GM19025 (cell line): ENCODE measurements around the gene CLIC5.
"Not testable (repeated sequence)": the region's sequence is repeated elsewhere in the genome, so short reads cannot be mapped to it uniquely, and the experiment has no call there.

Experiments
- ATAC-seq: cut with Tn5 transposase; IDR thresholded peaks from one replicate; pipeline ENCODE4 v1.9.1; 2021; ENCODE audit warnings: mild to moderate bottlenecking, low read depth, moderate library complexity; ENCODE audit not compliant: unreplicated experiment

CLIC5 gene

DNA sequence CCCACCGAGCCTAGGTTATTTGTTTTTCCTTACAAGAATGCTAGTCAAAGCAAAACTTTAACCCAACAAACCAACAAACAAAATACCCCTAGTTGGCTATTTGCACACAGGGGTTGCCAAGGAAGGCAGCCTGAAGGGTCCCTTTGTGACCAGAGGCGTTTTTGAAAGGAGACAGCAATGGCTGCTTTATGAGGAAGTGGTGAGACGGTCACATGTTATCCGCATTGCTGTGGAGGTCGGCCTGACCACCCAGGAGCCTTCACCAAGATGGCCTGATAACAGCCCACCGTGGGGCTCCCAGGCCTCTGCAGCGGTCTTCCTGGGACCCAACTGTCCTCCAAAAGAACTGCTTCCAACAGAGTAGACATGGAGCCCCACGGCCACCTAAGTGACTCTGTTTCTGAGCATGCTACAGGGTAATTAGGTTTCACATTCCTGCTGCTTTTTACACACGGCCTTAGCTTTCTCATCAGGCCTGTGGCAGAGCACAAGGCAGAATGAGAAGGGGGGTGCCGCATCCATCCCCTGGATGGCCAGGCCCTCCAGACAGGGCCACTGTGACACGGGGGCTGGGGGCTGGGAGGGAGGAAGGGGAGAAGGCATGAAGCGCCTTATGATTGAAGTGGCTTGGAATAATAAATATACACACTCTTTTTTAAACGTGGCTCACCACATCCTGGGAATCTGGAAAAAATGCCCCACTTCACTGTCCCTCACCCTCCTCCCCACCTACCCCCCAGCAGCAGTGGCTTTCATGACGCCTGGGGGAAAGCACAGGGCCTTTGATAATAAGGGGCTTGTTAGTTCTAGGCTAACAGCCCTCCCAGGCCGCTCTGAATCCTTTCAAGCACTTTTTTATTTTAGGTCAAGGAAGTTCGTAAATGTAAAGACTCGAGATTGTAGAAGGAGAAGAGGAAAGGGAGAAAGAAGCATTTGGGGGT lies 86.0 kb downstream of the CLIC5 start:
- ATAC-seq = no peak

DNA sequence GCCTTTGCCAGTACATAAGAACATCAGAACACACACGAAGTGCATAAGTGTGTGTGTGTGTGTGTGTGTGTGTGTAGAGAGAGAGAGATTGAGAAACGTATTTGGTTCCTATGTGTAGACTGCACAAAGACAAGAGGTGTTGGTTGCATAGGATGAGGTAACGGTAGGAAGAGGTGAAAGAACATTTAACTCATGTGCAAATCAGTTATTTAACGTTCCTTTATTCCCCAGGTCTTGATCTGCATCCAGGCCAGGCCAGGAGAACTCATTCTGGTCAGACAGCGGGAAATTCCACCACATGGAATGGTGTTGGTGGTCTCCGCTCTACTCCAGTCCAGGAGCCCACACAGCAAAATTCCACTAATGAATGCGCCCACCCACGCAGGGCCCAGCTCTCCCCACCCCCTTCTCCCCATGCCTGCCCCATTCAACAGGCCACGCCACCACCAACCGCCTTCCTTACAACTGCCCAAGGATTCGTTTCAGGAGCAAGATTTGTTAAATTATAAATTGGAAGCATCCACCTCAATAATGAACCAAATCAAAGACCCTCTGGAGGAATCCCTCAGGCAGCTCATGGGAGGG lies 86.8 kb downstream of the CLIC5 start:
- no peak for ATAC-seq

DNA sequence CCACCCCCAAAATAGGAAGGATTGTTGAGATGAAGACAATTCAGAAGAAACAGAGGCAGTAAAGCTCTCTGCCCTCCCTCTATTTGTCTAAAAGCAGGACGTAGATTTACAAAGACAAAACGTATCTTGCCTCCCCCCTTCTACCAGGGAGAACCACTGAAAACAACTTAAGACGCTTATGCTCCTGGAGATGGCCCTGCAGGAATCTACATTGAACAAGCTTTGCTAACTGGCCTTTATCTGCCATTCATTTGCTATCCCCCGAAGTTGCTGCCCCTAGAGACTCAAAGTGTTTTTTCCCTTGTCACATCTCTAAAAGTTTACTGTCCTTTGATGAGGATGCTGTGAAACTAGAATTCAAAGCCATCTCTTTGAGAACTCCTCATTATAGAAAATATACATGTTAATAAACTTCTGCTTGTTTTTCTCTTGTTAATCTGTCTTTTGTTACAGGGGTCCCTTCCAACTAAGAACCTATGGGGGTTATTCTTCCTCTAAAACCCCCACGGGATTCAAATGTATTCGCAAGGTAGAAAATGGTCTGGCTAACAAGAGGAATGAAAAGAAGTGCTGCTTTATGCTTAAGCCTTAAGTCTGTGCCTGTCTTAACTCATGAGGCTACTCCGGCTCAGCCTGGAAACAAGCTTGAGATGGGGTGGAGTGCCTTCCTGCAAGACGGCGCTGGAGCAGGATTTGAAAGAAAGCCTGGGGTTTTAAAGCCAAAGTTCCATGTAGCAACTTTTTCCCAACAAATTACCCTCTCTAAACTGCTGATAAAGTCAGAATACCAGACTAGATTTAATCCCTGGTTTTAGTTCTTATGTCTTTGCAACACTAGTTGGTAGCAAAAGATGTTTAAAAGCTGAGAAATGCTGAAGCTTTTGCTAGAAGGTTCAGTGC lies 88.0 kb downstream of the CLIC5 start:
- ATAC-seq = no peak

DNA sequence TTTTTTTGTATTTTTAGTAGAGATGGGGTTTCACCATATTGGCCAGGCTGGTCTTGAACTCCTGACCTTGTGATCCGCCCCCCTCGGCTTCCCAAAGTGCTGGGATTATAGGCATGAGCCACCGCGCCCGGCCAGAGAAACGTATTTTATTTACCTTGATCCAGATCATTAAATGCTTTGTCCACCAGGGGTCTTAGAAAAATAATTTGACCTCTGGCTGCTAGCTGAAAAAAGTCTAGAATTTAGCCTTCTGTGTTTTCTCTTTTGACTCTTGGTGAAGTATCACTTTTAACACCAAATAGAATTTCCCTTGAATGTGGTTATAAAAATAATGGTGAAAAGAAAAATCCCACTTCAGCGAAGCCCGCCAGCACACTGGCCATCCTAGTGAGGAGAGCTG lies 89.2 kb downstream of the CLIC5 start:
- ATAC-seq = not testable (repeated sequence)

DNA sequence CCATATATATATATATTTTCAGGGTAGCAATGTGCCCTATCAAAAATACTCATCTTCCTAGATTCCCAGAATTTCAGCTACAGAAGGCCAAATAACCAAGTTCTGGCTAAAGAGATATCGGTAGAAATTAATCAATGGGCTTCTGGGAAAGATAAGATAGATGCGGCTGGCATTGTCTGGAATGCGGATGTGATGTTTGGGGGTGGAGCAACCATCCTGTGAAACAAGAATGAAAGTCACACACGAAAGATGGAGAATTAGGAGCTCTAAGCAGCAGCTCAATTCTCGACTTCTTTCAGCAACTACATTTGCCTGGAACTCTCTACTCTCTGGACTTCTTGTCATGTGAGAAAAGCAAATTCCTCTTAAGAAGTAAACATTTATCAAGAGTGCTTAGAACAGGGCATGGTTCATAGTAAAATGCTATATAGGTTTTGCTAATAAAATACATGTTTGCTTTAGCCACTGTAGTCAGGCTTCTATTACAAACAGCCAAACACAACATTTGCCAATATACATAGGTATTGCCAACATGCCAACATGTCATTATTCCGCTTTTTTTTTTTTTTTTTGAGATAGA lies 90.8 kb downstream of the CLIC5 start:
- ATAC-seq = no peak

- peak; percentile 53 for ATAC-seq
Observed at GRCh38 chr6:45923831-45924391, 91.7 kb downstream of the CLIC5 start.

GRCh38 chr6:45922728-45923351 lies 92.8 kb downstream of the CLIC5 start:
- ATAC-seq = no peak

- no peak for ATAC-seq
Observed at GRCh38 chr6:45921691-45922281, 93.9 kb downstream of the CLIC5 start.

- ATAC-seq = peak; percentile 53
Observed at GRCh38 chr6:45920819-45921511, 94.7 kb downstream of the CLIC5 start.

DNA sequence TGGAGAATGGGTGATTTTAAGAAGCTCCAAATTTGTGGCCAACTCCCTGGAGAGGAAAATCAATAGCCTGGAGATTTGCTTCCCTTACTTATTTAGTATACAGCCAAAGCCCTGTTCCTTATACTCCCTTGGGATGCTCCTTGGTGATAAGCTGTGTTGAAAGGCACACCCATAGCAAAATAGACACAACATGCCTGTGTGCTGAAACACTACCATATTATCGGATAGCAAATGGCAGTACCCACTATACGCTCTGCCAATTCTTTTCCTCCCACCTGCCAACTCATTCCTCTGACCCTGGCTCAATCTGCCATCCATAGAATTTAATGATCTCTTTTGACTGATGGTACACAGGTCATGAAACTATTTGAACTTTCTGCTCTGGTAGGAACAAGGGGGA lies 98.2 kb downstream of the CLIC5 start:
- no peak for ATAC-seq

- ATAC-seq = no peak
Observed at GRCh38 chr6:45916692-45917091, 99.0 kb downstream of the CLIC5 start.

DNA sequence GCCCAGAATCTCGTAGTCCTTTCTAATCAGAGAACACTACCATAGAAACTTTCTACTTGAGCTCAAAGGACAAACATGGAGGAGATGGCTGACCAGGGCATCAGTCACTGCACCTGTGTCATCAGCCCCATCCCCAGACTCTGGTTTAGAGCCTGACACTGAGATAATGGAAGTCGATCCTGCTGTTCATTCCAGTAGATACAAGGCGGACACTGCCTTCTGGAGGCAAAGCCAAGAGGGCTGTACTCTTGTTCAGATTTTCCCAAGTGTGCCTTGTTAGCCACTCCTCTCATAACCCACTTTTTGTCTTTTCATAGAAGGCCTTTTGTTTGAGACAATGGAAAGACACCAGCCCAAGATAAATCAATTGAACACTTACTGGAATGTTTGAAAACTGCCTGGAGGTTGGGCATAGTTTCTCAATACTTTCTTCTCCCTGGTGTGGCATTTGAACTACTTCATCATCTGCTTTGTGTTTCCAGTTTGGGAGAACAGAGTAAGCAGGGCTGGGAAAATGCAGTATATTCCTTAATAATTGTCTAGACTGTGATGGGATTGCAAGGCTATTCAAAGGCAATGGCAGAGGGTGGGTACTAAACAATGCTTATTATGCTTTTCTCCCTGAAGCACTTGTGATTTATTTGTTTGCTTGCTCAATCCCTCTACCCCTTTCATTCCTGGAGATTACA lies 99.7 kb downstream of the CLIC5 start:
- ATAC-seq = no peak

GRCh38 chr6:45911691-45912090 lies 104.0 kb downstream of the CLIC5 start:
- ATAC-seq = no peak

DNA sequence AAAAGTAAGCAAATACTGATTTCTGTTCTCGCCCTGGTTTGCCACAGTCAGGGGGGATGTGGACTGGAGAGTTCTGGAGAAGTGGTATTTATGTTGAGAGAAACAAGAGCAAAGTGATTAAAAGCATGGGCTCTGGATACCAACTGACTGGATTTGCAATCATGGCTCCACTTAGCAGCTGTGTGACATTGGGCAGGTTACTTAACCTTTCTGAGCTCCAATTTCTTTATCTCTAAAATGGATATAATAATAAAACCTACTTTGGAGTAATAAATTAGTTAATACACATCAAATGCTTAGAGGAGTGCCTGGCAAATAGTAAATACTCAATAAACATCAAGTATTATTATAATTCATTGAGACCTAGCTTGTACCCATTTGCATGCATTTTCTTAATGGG lies 111.7 kb downstream of the CLIC5 start:
- no peak for ATAC-seq

DNA sequence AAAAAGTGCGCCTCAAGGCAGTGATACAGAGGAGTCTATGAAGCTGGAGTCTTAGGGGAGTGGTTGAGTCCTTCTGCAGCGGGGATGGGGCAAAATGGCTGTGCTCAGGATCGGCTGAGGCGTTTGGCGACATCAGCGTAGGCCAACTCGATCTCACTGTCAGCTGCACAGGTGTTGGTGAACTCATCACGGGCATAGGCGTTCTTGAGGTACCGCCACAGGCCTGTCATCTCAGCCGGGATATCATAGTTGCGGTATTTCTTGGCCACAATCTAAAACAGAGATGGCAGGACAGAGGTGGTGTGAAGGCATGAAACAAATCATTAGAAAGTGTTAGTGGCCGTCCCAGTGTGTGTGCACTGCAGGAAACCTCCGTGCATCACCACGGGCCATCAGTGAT lies 112.7 kb downstream of the CLIC5 start:
- no peak for ATAC-seq

DNA sequence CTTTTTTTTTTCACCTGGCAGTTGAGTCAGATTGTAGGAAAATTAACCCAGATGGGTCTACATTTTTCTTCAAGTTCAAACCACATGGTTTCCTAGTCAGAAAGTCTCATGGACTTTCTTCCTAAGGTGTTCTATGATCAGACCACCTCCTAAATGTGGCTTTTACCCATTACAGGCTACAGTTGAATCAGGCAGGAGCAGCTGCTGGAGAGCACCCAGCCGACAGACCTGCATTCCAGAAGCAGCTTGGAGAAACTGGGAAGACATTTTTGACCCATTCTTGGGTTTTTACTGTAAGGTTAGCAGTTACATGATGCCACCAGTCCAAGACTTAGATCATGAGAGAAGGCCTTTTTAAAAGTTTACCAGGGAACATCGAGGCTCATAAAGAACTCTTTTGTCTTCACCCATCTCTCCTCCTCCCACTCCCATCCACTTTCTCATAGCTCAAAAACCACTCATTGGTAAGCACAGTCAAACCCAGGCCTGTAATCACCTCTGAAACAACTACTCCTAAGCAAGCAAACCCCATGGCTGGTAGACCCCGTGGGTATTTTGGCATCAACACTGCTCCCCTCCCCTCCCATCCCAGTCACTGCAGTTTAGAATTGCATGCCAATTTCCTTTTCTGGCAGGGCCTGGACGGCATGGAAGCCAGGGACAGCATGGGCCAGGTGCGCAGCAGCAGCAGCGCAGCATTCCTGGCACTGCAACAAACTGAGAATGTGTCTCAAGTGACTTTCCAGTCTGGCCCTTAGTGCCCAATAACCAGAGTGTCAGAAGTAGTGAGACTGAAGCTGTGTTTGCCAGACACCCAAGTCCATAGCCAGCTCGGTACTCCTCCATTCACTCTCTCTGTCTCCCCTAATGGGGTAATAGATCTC lies 113.7 kb downstream of the CLIC5 start:
- ATAC-seq = no peak
